Kidney tubule cell (primary cell): ENCODE data around the gene TMEM31.

Source experiments
- DNase-seq: peaks from one replicate; pipeline ENCODE4 v3.0.0-alpha.2; 2018; ENCODE audit warnings: low spot score

Gene TMEM31

DNA sequence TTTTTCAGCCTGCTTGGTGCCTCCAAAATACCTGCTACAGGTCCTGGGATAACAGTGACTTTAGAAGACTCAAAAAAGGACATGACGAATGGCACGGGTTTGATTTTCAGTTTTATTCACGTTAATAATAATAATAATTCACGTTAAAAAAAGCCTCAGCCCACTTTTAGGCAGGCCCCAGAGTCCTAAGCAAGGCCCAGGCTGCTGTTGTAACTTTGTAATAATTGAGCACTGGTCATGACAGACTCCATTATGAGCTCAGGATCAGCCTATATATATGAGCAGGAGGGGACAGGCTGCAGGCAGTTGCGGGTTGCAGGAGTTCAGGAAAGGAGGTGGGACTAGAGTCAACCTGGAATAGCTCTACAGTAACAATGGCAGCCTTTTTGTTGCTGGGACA is at the start of gene TMEM31:
TSS of gene TMEM31 (plus strand) at position 301 of the 400 bp plus-strand sequence. CDS start 1,350 bp downstream, outside the sequence.
- DNase-seq = no peak

DNA sequence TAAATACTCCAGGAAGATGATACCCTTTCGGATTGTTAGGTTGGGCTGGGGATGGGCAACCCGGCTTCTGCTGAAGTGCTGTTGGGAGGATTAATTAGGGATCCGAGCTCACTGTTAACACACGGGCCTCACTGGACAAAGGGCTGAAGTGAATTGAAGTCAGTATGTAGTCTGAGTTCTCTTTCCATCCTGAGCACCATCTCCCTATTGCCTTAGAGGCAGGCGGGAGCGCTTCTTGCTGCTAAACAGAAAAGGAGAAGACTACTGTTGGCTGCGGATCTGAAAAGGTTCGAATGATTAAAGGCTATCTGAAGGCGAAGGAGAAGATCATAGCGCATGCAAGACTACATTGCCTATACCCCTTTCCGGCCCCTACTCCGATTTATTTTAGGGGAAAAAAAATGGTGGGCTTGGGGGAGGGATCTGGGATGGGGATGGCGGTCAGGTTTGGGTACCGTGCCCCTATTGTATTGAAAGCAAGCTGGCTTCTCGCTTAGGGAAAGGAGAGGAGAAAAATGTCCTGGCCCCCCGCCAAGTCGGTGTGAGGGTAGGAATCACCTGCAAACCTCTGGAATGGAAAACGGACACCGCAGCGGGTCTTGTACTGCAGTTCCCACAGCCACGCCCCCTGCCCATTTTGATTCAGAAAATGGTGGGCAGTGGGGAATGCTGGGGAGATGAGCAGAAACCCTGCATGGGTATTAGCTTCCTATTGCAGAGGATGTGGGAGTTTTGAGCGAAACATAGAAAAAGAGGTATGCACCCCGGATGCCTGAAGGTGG is 46.5 kb upstream of the TMEM31 start:
- no peak for DNase-seq

DNA sequence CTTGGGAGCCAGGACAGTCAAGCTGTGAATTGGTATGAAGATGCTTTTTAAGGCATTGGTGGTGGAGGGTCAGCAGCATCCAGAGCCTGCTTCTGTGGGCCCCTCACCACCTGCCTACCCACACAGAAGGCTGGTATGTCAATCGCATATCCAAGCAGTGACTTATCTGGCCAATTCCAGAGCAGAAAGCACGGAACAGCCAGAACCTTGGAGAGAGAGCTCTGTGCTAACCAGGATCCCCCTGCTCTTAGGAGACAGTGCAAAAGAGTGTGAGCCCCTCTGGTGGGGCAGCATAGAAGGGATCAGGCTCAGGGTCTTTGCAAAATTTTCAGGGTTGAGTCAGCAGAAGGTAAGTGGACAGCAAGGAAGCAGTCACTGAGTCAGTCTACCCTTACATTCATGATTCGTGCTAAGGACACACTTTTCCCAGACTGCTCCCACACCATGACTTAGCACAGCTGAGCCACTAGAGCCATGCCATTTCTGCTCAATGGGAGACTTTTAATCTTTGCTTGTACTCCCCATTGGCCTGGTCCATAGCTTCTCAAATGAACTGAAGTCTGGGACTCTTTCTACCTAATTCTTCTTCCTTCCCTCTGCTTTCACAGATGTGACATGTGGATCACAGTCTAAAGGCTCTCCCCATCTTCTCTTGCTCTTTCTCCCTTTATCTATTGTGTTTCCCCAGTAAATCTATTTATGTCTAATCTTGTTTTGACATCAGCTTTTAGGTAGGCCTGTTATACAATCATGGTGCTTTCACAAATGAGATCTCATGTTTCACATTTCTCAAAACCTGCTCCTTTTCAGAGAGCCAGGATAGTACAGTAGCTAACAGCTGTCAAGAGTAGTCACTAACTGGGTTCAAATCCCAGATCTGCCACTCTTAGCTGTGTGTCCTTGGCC is 44.3 kb upstream of the TMEM31 start:
- peak; percentile 50 for DNase-seq

DNA sequence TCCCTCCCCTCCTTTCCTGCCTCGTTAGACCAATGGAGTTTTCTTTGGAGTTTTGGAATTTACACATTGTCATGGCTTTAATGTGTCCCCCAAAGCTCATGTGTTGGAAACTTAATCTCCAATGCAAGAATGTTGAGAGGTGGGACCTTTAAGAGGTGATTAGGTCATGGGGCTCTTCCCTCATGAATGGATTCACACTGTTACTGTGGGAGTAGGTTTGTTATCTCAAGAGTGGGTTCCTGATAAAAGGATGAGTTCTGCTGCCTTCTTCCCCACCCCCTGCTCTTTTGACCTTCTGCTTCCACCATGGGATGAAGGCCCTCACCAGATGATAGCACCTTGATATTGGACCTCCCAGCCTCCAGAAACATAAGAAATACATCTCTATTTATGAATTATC is 41.0 kb upstream of the TMEM31 start:
- DNase-seq = no peak

GRCh38 chrX:103674531-103675454 is 35.9 kb upstream of the TMEM31 start:
- no peak for DNase-seq

GRCh38 chrX:103678199-103678993 is 32.3 kb upstream of the TMEM31 start:
- no peak for DNase-seq

DNA sequence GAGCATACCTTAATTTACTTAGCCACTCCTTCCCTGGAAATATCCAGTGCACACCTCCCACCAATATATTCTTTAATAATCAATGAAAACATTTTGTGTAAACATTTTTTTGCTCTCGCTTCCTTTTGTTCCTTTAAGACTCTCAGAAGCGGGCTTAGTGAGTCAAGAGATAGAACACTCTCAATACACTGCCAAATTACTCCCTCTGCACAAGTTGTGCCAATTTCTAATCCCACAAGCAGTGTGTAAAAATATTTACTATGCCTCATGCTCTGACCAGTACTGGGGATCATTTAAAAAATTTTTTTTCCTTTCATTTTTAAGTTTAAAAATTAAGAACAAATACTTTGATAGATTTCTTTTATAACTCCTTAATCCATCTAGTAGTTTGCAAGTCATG is 29.3 kb upstream of the TMEM31 start:
- no peak for DNase-seq

DNA sequence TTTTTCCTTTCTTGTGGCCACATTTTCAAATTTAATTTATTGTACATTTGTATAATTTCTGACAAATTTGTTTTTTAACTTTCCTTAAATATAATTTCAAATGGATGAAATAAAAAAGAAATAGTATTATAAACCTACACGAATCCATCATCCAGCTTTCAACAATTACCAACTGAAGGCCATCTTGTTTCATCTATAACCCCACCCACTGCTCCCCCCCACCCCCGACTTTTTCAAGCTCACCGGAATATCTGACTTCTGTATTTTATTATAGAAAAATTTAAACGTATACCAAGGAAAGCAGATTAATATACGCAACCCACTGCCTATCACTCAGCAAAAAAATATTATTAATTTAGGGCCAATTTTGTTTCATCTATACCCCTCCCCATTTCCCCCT is 25.3 kb upstream of the TMEM31 start:
- no peak for DNase-seq

GRCh38 chrX:103686199-103687072 is 24.3 kb upstream of the TMEM31 start, which contains the start of gene MORF4L2:
TSS of gene MORF4L2 (minus strand) at chrX:103686699. CDS start at chrX:103677027, 9,672 bp downstream.
- DNase-seq = peak; percentile 98

GRCh38 chrX:103687073-103687695 is 23.5 kb upstream of the TMEM31 start:
- DNase-seq = peak; percentile 77

- peak; percentile 72 for DNase-seq
These were observed 23.0 kb upstream of the TMEM31 start for GRCh38 chrX:103687696-103688201.

DNA sequence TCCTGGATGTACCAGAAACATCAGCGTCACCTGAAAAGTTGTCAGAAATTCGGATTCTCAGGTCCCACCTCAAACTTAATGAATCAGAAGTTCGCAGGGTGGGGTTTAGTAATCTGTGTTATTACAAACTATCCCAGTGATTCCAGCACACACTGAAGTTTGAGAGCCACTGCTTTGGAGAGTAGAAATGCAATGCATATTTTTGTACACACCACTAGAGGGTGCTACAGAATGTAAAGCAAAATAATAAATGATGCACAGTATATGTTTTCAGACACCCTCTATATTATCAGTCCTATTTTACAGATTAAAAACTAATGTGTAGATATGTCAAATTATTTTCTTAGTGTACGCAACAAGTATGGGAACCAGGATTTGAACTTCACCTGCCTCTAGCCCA is 21.8 kb upstream of the TMEM31 start:
- DNase-seq = peak; percentile 43

DNA sequence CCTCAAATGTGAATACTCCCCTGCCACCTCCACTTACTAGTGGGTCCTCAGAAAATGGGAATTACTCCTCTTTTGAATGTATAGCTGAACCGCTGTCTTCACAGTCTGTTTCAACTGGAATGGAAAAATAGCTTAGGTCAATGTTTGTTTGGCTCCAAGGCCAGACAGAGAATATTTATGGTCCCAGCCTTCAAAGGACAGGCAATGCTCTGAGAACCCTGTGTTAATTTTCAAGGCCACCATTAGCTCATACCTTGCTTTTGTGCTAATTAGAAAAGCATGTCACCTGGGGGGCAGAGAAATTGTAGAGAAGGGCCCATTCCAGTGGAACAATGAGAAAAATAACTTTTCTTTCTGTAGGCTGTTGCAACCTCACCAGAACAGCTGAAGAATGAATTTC is 19.6 kb upstream of the TMEM31 start:
- no peak for DNase-seq

DNA sequence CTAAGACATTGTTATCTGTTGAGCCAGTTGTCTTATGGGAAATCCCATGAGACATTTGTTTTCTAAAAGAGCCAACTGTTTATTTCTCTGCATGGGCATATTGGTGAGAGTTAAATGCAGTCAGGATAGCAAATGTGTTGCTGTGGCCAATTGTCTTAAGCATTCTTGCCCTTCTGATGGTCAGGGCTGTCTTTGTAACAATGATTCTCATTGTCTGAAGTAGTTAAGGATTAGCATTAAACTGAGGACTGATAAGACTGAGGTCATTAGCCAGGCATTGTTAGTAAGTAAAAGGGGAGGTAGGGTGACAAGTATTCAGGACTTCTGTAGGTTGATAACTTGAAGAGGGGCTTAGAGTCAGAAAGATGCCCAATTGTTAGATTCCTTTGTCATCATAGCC is 13.0 kb upstream of the TMEM31 start:
- DNase-seq = no peak

DNA sequence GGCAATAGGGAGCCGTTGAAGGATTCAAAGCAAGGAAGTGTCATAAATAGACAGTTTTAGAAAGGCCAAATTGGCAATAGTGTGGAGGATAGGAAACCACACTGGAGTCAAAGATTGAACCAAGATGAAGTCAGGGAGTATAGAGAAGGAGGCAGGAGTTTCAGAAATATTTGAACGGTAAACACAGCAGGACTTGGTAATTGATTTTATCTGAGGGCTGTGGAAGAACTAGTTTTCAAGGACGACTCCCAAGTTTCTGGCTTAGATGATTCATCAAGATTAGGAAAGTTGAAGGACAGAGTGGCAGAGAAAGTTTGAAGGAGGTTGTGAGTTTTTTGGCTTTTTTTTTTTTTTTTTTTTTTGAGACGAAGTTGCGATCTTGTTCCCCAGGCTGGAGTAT is 11.5 kb upstream of the TMEM31 start:
- no peak for DNase-seq

DNA sequence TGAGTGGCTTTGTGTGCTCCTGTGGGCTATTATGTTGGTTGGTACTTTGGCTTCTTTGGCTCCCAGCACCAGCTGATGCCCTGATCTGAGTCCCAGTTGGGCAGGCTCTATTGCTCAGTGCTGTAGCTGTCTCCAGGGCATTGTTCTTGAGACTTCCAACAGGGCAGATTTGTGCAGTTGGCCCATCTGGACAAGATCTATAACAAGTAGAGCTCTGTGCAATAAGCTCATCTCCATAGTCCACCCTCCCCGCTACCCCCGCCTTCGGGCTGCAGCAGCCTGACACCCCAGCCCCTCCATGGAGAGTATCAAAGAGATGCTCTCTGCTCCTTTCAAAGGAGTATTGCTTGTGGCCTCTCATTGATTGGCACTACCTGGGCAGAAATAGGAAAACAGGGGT is 5.8 kb upstream of the TMEM31 start:
- DNase-seq = no peak

- peak; percentile 61 for DNase-seq
These were observed 6.3 kb downstream of the TMEM31 start for GRCh38 chrX:103716962-103717361.

GRCh38 chrX:103718120-103718519 is 7.4 kb downstream of the TMEM31 start:
- DNase-seq = no peak

GRCh38 chrX:103722505-103722904 is 11.8 kb downstream of the TMEM31 start:
- no peak for DNase-seq
